ENCODE data around the gene ZNF543. TPM values are rescaled to one million over a fixed set of nuclear protein-coding genes. Genes with fewer than 3 reads are reported as not detected.

Gene ZNF543
- total RNA-seq, 1 experiment from 2014 or later: 8.4 TPM

GRCh38 chr19:57282011-57282643, 38.1 kb upstream of the ZNF543 start:
- H3K14ac ChIP-seq (ENCODE audit: insufficient read depth, low read length): no peak overlapping the region
- no peaks in the 10 kb centered on the region; the same call in 1 of the 2 replicates for H3K4me1 ChIP-seq (ENCODE audit: insufficient read depth, low read length)
- H4K91ac ChIP-seq (ENCODE audit: insufficient read length, low read depth, low read length): no peak overlapping the region
- no peaks in the 10 kb centered on the region for H3K27me3 ChIP-seq (ENCODE audit: insufficient read depth, low read length)
- TF ChIP-seq CTCF (conservative IDR thresholded peaks at IDR 0.05): no peak
- Mint-ChIP-seq H3K27ac (peak overlapping the region in 2 of 3 experiments; percentile 7 to 27; a peak in 1 of 7 replicates), H3K9me3 (peaks cover 2 to 3% of the 10 kb centered on the region in 2 experiments; a peak in 2 of 5 replicates), H3K4me1 (peaks cover 14 to 16% of the 10 kb centered on the region in 2 experiments), H3K27me3 (ENCODE audit: low read depth) (no peaks in the 10 kb centered on the region), H3K36me3 (ENCODE audit: insufficient read depth in 1 of 3, low read depth in 3 of 3) (peaks cover 34 to 49% (median 39%) of the 10 kb centered on the region in 3 experiments), H3K4me3 (no peak overlapping the region; a peak in 1 of 5 replicates)
- H3K79me2 ChIP-seq (ENCODE audit: insufficient read depth, low read length): peaks cover 33% of the 10 kb centered on the region; the same call in 1 of the 2 replicates
- peak overlapping the region; percentile 47 for H3K9ac ChIP-seq (ENCODE audit: extremely low read depth, insufficient read length, low read length)
- no peak overlapping the region for H3K4ac ChIP-seq (ENCODE audit: low read depth, low read length)
- DNase-seq: no peak
- H2BK12ac ChIP-seq (ENCODE audit: insufficient read length, low read depth, low read length): no peak overlapping the region
- H2BK5ac ChIP-seq (ENCODE audit: insufficient read length, low read length): no peak overlapping the region
- no peak overlapping the region for H4K8ac ChIP-seq (replicated peaks; ENCODE audit: insufficient read length, low read depth, low read length)
- H2BK20ac ChIP-seq (ENCODE audit: low read depth, low read length, poor library complexity, severe bottlenecking): no peak overlapping the region
- peak overlapping the region; percentile 47 for H4K5ac ChIP-seq (ENCODE audit: insufficient read length, low read depth, low read length)
- no peak overlapping the region for H2AFZ ChIP-seq (ENCODE audit: low read length)
- no peak overlapping the region for H2AK5ac ChIP-seq (ENCODE audit: insufficient read length, low read length)
- no CpG with 5 or more reads among the region's 5 CpGs for WGBS (ENCODE audit: extremely low coverage, insufficient read length, low lambda C conversion rate)
- H3K4me2 ChIP-seq (ENCODE audit: insufficient read depth, insufficient read length, low read length): peak overlapping the region; percentile 59
- H3K9me3 ChIP-seq (ENCODE audit: control insufficient read depth, low read depth, low read length): no peaks in the 10 kb centered on the region
- H2BK120ac ChIP-seq (ENCODE audit: low read depth, low read length, poor library complexity, severe bottlenecking): no peak overlapping the region
- no peaks in the 10 kb centered on the region for H4K20me1 ChIP-seq (ENCODE audit: control insufficient read depth, insufficient read depth, insufficient read length)
- no peak overlapping the region for H3K18ac ChIP-seq (ENCODE audit: insufficient read length, low read depth, low read length)
- no peak overlapping the region for H3T11ph ChIP-seq (ENCODE audit: low read length)
- H3K79me1 ChIP-seq (ENCODE audit: insufficient read depth, low read depth, low read length, poor library complexity, severe bottlenecking): peaks cover 3% of the 10 kb centered on the region
- H3K56ac ChIP-seq (ENCODE audit: insufficient read length, low read depth, low read length): no peak overlapping the region
- no peak overlapping the region for H3K23ac ChIP-seq (ENCODE audit: insufficient read length, low read depth, low read length)
- no peak overlapping the region; the same call in 1 of the 2 replicates for H2BK15ac ChIP-seq (ENCODE audit: low read depth, low read length)
- peaks cover 4% of the 10 kb centered on the region for H3K23me2 ChIP-seq (ENCODE audit: insufficient read length, low read depth, low read length, poor library complexity, severe bottlenecking)
- no peak overlapping the region for H3K27ac ChIP-seq (ENCODE audit: insufficient read length, low read depth, low read length)

Measured in H9 (cell line).